Measurements from ENCODE around the gene PDK2. TPM values are rescaled to one million over a fixed set of nuclear protein-coding genes. Genes with fewer than 3 reads are reported as not detected.

Gene PDK2
- total and polyA plus RNA-seq, 2 of the 4 experiments (the other 2 are of a cell fraction), result 26.7 to 104 TPM

- Histone ChIP-seq H2BK20ac (ENCODE audit: low read depth, low read length) (no peak overlapping the region), H2AFZ (replicated peaks; ENCODE audit: low read length, poor library complexity) (no peak overlapping the region), H4K5ac (ENCODE audit: low read depth, low read length) (no peak overlapping the region), H2AK9ac (replicated peaks; ENCODE audit: low read depth, low read length, poor library complexity) (no peak overlapping the region), H3K27ac (ENCODE audit: insufficient read depth, low read length) (no peak overlapping the region), H3K27me3 (ENCODE audit: control insufficient read depth, insufficient read depth, low read length) (no peaks in the 10 kb centered on the region), H3K9ac (ENCODE audit: low read depth, low read length) (no peak overlapping the region), H4K8ac (ENCODE audit: low read depth in 2 of 2, low read length in 2 of 2) (no peak overlapping the region), H3K9me1 (ENCODE audit: insufficient read depth, low read length) (peaks cover 8% of the 10 kb centered on the region), H3K14ac (replicated peaks; ENCODE audit: low read depth, low read length) (no peak overlapping the region), H3K18ac (ENCODE audit: low read depth, low read length) (no peak overlapping the region), H4K91ac (ENCODE audit: insufficient read depth, low read depth, low read length) (no peak overlapping the region), H4K20me1 (ENCODE audit: insufficient read depth, low read length) (no peaks in the 10 kb centered on the region; the same call in none of the 2 replicates), H2BK15ac (ENCODE audit: low read depth, low read length) (no peak overlapping the region), H3K56ac (ENCODE audit: extremely low read depth, insufficient read depth, low read length) (no peak overlapping the region), H3K4me1 (ENCODE audit: control insufficient read depth, insufficient read depth, low read length) (no peaks in the 10 kb centered on the region), H3K9me3 (ENCODE audit: control insufficient read depth, insufficient read depth, low read length) (no peaks in the 10 kb centered on the region), H3K79me1 (ENCODE audit: low read depth in 1 of 2, low read length in 2 of 2) (peaks cover 27 to 66% of the 10 kb centered on the region in 2 experiments; a peak in 3 of 4 replicates), H2AK5ac (ENCODE audit: low read depth, low read length) (no peak overlapping the region), H3K4ac (ENCODE audit: low read depth, low read length) (no peak overlapping the region), H3K4me3 (ENCODE audit: insufficient read depth, low read depth, low read length) (no peak overlapping the region), H3K4me2 (ENCODE audit: low read depth, low read length) (no peak overlapping the region), H3K36me3 (ENCODE audit: control insufficient read depth, insufficient read depth, low read length) (peaks cover 70% of the 10 kb centered on the region), H2BK120ac (ENCODE audit: low read depth, low read length) (no peak overlapping the region), H2BK5ac (ENCODE audit: low read depth, low read length, poor library complexity, severe bottlenecking) (no peak overlapping the region), H3K23ac (ENCODE audit: low read depth, low read length) (no peak overlapping the region)
- in situ Hi-C loops (cut with MboI; ENCODE audit: low sequenced_read_pairs) (no loop called here), intact Hi-C loops (cut with micrococcal nuclease) (no loop called here), dilution Hi-C loops (cut with HindIII; ENCODE audit: low sequenced_read_pairs, unreplicated experiment) (no loop called here)
- CTCF ChIA-PET, result no interaction called here
- DNase-seq (no peak), ATAC-seq (ENCODE audit: low read depth) (no peak)
- POLR2A ChIA-PET (ENCODE audit: unreplicated experiment), result no interaction called here
- TF ChIP-seq RCOR1 (IDR thresholded peaks at IDR 0.05; ENCODE audit: insufficient replicate concordance, low read length), result no peak
- no peak for TF ChIP-seq CHD1 (IDR thresholded peaks at IDR 0.05; ENCODE audit: low read depth, low read length)
- TF ChIP-seq RFX5 (IDR thresholded peaks at IDR 0.05; ENCODE audit: low read depth, low read length), result no peak
- TF ChIP-seq NFE2L2 (IDR thresholded peaks at IDR 0.05; ENCODE audit: low read depth, low read length), result no peak
- TF ChIP-seq BHLHE40 (IDR thresholded peaks at IDR 0.05; ENCODE audit: low read depth, low read length), result no peak
- TF ChIP-seq FOS (IDR thresholded peaks at IDR 0.05; ENCODE audit: low read depth, low read length), result no peak
- TF ChIP-seq CEBPB (IDR thresholded peaks at IDR 0.05; ENCODE audit: low read depth, low read length), result no peak
- TF ChIP-seq POLR2A (IDR thresholded peaks at IDR 0.05; ENCODE audit: low read depth, low read length), result no peak
- TF ChIP-seq MAZ (IDR thresholded peaks at IDR 0.05; ENCODE audit: borderline replicate concordance, low read depth, low read length), result no peak
- no peak for TF ChIP-seq MAFK (IDR thresholded peaks at IDR 0.05; ENCODE audit: low read depth, low read length)
- WGBS, 2 experiments (ENCODE audit: extremely low coverage in 2 of 2, insufficient read length in 1 of 2), result no CpG with 5 or more reads among the region's 6 CpGs
- no TSS peak for BruUV-seq (replicated peaks)
These were observed 20.9 kb upstream of the PDK2 start for GRCh38 chr17:50074227-50074626.
